BJ (cell line): ENCODE measurements around the gene SEMA6A. TPM values are rescaled to one million over a fixed set of nuclear protein-coding genes. Genes with fewer than 3 reads are reported as not detected.

Source experiments
- CTCF ChIA-PET: fragments of 350-600 bp; formaldehyde crosslinking; extraction: SDS; loops from one replicate; lab custom pipeline; 2021; ENCODE audit warnings: antibody characterized with exemption, inconsistent platforms; lab: Yijun Ruan, JAX
- POLR2A ChIA-PET: fragments of 300-600 bp; sonication (Branson Sonifier 250); formaldehyde crosslinking; extraction: SDS; loops from one replicate; lab custom pipeline; 2021; ENCODE audit warnings: antibody characterized with exemption; lab: Charles Lee
- DNase-seq: peaks from one replicate; pipeline ENCODE4 v3.0.0-alpha.2; 2011; ENCODE audit warnings: low read depth
- H3K27me3 ChIP-seq: 2 replicates; pipeline ENCODE4 v1.6.0; 2011; ENCODE audit warnings: low read length; ENCODE audit not compliant: control insufficient read depth, insufficient read depth
- H3K36me3 ChIP-seq: 2 replicates; pipeline ENCODE4 v1.5.1; 2011; ENCODE audit warnings: low read length; ENCODE audit not compliant: control insufficient read depth, insufficient read depth
- H3K4me3 ChIP-seq: 2 replicates; pipeline ENCODE4 v1.5.1; 2011; ENCODE audit warnings: low read depth, mild to moderate bottlenecking, control low read depth, low read length
- polyA plus RNA-seq: library from polyadenylated mRNA; depleted of rRNA; stranded (reverse); fragments of >200 nt; gene quantifications from 2 replicates; pipeline ENCODE4 v1.2.3, GENCODE V29; 2011
- TF ChIP-seq, protein P1 (sequence below): IDR thresholded peaks from 2 replicates; pipeline ENCODE4 v1.5.1; 2011; ENCODE audit warnings: low read depth, mild to moderate bottlenecking, control low read depth, inconsistent platforms, low read length, moderate library complexity; ENCODE audit not compliant: insufficient read depth

SEMA6A gene
- polyA plus RNA-seq, 1 experiment: 0.34 TPM

- Histone ChIP-seq H3K27me3 (peaks cover 7% of the 10 kb centered on the region), H3K4me3 (no peak overlapping the region), H3K36me3 (no peaks in the 10 kb centered on the region)
- no peak for DNase-seq
- TF ChIP-seq, protein P1, sequence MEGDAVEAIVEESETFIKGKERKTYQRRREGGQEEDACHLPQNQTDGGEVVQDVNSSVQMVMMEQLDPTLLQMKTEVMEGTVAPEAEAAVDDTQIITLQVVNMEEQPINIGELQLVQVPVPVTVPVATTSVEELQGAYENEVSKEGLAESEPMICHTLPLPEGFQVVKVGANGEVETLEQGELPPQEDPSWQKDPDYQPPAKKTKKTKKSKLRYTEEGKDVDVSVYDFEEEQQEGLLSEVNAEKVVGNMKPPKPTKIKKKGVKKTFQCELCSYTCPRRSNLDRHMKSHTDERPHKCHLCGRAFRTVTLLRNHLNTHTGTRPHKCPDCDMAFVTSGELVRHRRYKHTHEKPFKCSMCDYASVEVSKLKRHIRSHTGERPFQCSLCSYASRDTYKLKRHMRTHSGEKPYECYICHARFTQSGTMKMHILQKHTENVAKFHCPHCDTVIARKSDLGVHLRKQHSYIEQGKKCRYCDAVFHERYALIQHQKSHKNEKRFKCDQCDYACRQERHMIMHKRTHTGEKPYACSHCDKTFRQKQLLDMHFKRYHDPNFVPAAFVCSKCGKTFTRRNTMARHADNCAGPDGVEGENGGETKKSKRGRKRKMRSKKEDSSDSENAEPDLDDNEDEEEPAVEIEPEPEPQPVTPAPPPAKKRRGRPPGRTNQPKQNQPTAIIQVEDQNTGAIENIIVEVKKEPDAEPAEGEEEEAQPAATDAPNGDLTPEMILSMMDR: no peak
- CTCF ChIA-PET: no interaction called here
- POLR2A ChIA-PET: no interaction called here
These were observed 121.8 kb downstream of the SEMA6A start for GRCh38 chr5:116452774-116453368.

DNA sequence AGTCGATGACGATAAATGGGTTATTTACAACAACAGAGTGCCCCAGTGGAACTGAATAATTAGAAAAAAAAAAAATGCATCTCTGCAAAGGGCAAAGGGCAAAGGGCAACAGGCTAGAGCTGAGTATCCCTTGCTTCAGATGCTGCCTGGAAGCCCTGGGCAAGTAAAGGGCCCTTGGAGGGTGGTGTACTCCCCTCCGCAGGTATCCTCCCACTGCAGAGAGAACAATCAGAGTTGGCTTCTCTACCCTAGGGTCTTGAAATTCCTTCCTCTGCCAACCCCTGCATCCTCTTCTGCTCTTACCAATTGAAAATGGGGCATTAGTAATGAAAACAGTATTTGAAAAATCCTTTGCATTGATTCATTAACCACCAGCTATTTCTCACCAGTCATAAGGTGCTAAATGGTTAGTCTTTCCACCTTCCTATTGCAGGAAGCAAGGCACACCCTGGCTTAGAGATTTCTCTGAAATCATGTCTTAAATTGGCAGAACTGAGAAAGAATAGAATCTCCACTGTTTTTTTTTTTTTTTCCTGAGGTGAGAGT lies 122.6 kb downstream of the SEMA6A start:
- TF ChIP-seq, protein P1: no peak
- CTCF ChIA-PET: interaction anchor here (0.6 kb wide), 1 partner anchor 54 kb away, joined by 4 read pairs; no protein-coding TSS in a partner anchor
- peaks cover 7% of the 10 kb centered on the region for H3K27me3 ChIP-seq
- POLR2A ChIA-PET: no interaction called here
- no peaks in the 10 kb centered on the region for H3K36me3 ChIP-seq
- no peak for DNase-seq
- H3K4me3 ChIP-seq: no peak overlapping the region

DNA sequence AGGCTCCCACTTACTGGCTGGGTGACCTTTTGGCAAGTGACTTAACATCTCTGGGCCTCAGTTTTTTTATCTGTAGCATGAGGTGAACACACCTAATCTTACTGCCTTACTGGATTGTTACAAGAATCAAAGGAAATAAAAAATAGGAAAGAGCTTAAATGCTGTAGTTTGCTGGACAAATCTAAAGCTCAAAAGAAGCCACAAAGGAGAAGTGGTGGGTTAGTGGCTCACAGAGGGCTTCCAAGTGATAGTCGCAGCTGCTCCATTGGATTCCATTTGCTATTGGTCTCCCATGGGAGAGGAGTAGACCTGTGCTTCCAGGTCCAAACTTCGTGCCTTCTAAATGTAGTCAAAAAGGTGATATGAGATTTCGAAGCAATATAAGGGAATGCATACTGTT lies 123.6 kb downstream of the SEMA6A start:
- ChIA-PET POLR2A (no interaction called here), CTCF (no interaction called here)
- Histone ChIP-seq H3K36me3 (no peaks in the 10 kb centered on the region), H3K4me3 (no peak overlapping the region), H3K27me3 (peaks cover 3% of the 10 kb centered on the region)
- TF ChIP-seq, protein P1: no peak
- no peak for DNase-seq

DNA sequence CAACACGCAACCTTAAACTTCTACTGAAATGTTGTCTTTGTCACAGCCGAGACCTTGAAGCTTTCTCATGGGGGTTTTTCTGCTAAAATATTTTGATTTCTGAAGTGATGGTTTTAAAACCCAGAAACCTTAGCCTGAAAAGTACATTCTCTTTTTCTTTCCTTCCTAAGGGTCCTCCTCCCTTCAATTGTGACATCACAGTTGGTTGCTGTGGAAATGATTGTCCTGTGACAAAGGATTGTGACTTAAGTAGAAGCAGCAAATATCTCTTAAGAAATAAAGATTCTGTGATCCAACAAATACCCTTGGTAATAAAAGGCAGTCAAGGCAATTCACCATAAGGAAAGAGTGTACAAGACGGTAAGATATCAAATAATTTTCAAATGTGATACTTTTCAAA lies 125.2 kb downstream of the SEMA6A start:
- Histone ChIP-seq H3K27me3 (peaks cover 3% of the 10 kb centered on the region), H3K4me3 (no peak overlapping the region), H3K36me3 (no peaks in the 10 kb centered on the region)
- no peak for DNase-seq
- ChIA-PET CTCF (no interaction called here), POLR2A (no interaction called here)
- TF ChIP-seq, protein P1: no peak

DNA sequence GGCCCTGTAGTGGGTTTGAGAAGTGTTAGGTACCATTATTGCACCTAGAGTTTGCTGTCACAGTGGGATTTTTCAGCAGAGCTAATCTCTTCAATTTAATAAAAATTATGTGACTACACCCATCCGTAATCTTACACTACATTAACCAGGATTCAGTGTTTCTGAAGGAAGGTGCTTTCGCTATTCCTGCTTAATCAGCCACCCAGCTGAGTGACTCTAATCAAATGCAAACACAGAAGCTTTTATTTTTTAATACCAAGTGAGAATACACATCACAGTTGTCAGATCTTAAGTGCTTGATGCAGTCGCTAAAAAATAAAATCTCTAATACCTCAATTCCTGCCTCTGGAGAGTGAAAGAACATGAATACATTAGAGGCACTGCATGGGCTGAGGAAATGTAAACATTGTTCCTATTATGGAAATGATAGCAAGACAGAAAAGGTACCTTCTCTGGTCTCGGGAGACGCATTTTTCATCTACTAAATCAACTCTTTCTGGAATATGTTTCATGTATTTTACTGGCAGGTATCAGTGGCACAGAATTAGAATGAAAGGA lies 125.7 kb downstream of the SEMA6A start:
- H3K36me3 ChIP-seq: no peaks in the 10 kb centered on the region
- ChIA-PET POLR2A (no interaction called here), CTCF (no interaction called here)
- TF ChIP-seq, protein P1: no peak
- no peak overlapping the region for H3K4me3 ChIP-seq
- DNase-seq: no peak
- H3K27me3 ChIP-seq: peaks cover 3% of the 10 kb centered on the region
